Measurements from ENCODE around the gene GINS1.

GRCh38 chr20:25459111-25459830, 51.8 kb downstream of the GINS1 start:
- TF ChIP-seq CTCF (IDR thresholded peaks at IDR 0.05) = no peak
- TF ChIP-seq POLR2A (IDR thresholded peaks at IDR 0.05) = no peak
- TF ChIP-seq POLR2AphosphoS5 (IDR thresholded peaks at IDR 0.05) = no peak
- no peak for TF ChIP-seq EP300 (IDR thresholded peaks at IDR 0.05)
